Spleen (tissue), 11 donors: Measurements from ENCODE around the gene PTPRC. TPM values are rescaled to one million over a fixed set of nuclear protein-coding genes. Genes with fewer than 3 reads are reported as not detected.

Experiments
- DNase-seq: peaks from one replicate; pipeline ENCODE4 v3.0.0-alpha.2; 2020
- H3K27ac ChIP-seq, 8 donors: fragments of 200-600 bp; sonication (generic) in 7 of 8; 1 replicate in 4 of 8; 2 replicates in 4 of 8; pipeline versions ENCODE4 v1.5.0 to v1.8.0; 2016 to 2021; ENCODE audit warnings: inconsistent platforms in 4 of 8, mild to moderate bottlenecking in 4 of 8, moderate library complexity in 1 of 8
- H3K27me3 ChIP-seq, 7 donors: fragments of 200-600 bp; sonication (generic) in 6 of 7; replicated peaks in 1 of 7; 1 replicate in 4 of 7; 2 replicates in 3 of 7; pipeline versions ENCODE4 v1.5.0 to v1.8.0; 2016 to 2021; ENCODE audit warnings: inconsistent platforms in 3 of 7, mild to moderate bottlenecking in 1 of 7
- H3K36me3 ChIP-seq, 6 donors: fragments of 200-600 bp; sonication (generic) in 5 of 6; 1 replicate in 4 of 6; 2 replicates in 2 of 6; pipeline versions ENCODE4 v1.5.0 to v1.8.0; 2016 to 2021; ENCODE audit warnings: inconsistent platforms in 2 of 6
- H3K4me1 ChIP-seq, 6 donors: fragments of 200-600 bp; sonication (generic) in 5 of 6; 1 replicate in 3 of 6; 2 replicates in 3 of 6; pipeline versions ENCODE4 v1.5.0 to v1.8.0; 2016 to 2021; ENCODE audit warnings: inconsistent platforms in 3 of 6
- H3K4me3 ChIP-seq, 8 donors: fragments of 200-600 bp; sonication (generic) in 7 of 8; 1 replicate in 4 of 8; 2 replicates in 4 of 8; pipeline versions ENCODE4 v1.5.0 to v1.8.0; 2016 to 2021; ENCODE audit warnings: inconsistent platforms in 4 of 8, mild to moderate bottlenecking in 4 of 8, moderate library complexity in 2 of 8
- H3K9me3 ChIP-seq, 8 donors: fragments of 200-600 bp; sonication (generic) in 7 of 8; 1 replicate in 4 of 8; 2 replicates in 4 of 8; pipeline versions ENCODE4 v1.5.0 to v1.8.0; 2016 to 2021; ENCODE audit warnings: inconsistent platforms in 4 of 8
- CTCF ChIP-seq, 11 experiments: fragments of 200-600 bp in 7 of 11; fragments of 450-650 bp in 4 of 11; sonication (generic) in 4 of 11; IDR thresholded peaks in 8 of 11; conservative IDR thresholded peaks in 3 of 11; 1 replicate in 7 of 11; 2 replicates in 4 of 11; pipeline versions ENCODE4 v1.4.0 to v1.8.0; 2016 to 2021; ENCODE audit warnings: antibody characterized with exemption in 11 of 11, inconsistent platforms in 4 of 11, mild to moderate bottlenecking in 1 of 11
- POLR2A ChIP-seq, 3 donors: fragments of 450-650 bp; IDR thresholded peaks; one replicate each; pipeline ENCODE4 v1.5.1; 2017; ENCODE audit warnings: antibody characterized with exemption in 3 of 3, mild to moderate bottlenecking in 1 of 3
- POLR2AphosphoS5 ChIP-seq, 3 donors: sonication (generic); formaldehyde crosslinking; IDR thresholded peaks; one replicate each; pipeline ENCODE4 v1.5.1; 2017; ENCODE audit warnings: antibody characterized with exemption in 3 of 3
- WGBS, 5 donors: extraction: QIAGEN DNeasy Blood & Tissue Kit in 3 of 5; methylation state at CpG; one replicate each; pipeline versions ENCODE4 v1.1.5 to v1.1.7; 2013 to 2018; 5-methylcytosine and 5-hydroxymethylcytosine counted together
- intact Hi-C: fragments of 100-400 bp; cut with DNase I; formaldehyde crosslinking; loops from one replicate; pipeline ENCODE4 v1.15.0; 2023; ENCODE audit warnings: low total_unique reads
- polyA plus RNA-seq, 3 donors: library from polyadenylated mRNA; stranded (reverse); fragments of 200-250 nt; gene quantifications; one replicate each; pipeline ENCODE4 v1.2.1, GENCODE V29; 2013
- total RNA-seq, 7 donors: library from RNA; depleted of rRNA in 3 of 7; stranded (reverse); fragments of >200 nt in 3 of 7; fragmentation: NEBNext Ultra II Directional in 4 of 7; extraction: Animal tissue kit (Norgen Biotek cat#: 25700) in 4 of 7; gene quantifications; one replicate each; pipeline versions ENCODE4 v1.1.0 to v1.2.1, GENCODE V29; 2016 to 2021
- donor health status: healthy with polysubstance abuse.
- donor health status: DM: no; HTN: no; CAD: no; lungs with moderate emphysema.
- donor health status: DM: no; HTN: no; CAD: no.
- donor health status: Bipolar disorder and iron deficiency.
- donor health status: healthy.
- donor health status: DM: no; HTN: no; CAD: no.
- donor health status: DM: yes; HTN: yes; CAD: no.

The PTPRC gene
- total and polyA plus RNA-seq, 10 donors, result 79.2 to 716 (median 476) TPM

- intact Hi-C loops, result no loop called here
- H3K9me3 ChIP-seq, result no peaks in the 10 kb centered on the region
- 67 to 82% (median 76%) methylated on average over 1 of the region's 1 CpG for WGBS, 5 donors
- no peak for TF ChIP-seq CTCF (IDR thresholded peaks at IDR 0.05 in 8 of 11, conservative IDR thresholded peaks at IDR 0.05 in 3 of 11)
- TF ChIP-seq POLR2A (IDR thresholded peaks at IDR 0.05), result no peak
- no peak for TF ChIP-seq POLR2AphosphoS5 (IDR thresholded peaks at IDR 0.05)
- H3K27me3 ChIP-seq, result no peaks in the 10 kb centered on the region
- no peak overlapping the region for H3K4me3 ChIP-seq
- DNase-seq, result no peak
- H3K4me1 ChIP-seq, result peaks cover 29 to 97% (median 63%) of the 10 kb centered on the region in 6 donors
- H3K36me3 ChIP-seq, result no peaks in the 10 kb centered on the region
- peak overlapping the region; percentile 13 to 96 (median 75) for H3K27ac ChIP-seq
These were observed 14.2 kb upstream of the PTPRC start for GRCh38 chr1:198624648-198624980.

GRCh38 chr1:198627436-198628066, 11.3 kb upstream of the PTPRC start:
- Histone ChIP-seq H3K27me3 (no peaks in the 10 kb centered on the region), H3K27ac (peak overlapping the region in 7 of 8 donors; percentile 39 to 95 (median 55)), H3K9me3 (no peaks in the 10 kb centered on the region), H3K4me3 (peak overlapping the region in 1 of 8 donors; percentile 6), H3K4me1 (peaks cover 17 to 96% (median 46%) of the 10 kb centered on the region in 6 donors), H3K36me3 (no peaks in the 10 kb centered on the region)
- no peak for DNase-seq
- intact Hi-C loops, result no loop called here
- WGBS, 5 donors, result 48 to 61% (median 56%) methylated on average over 3 of the region's 3 CpGs
- no peak for TF ChIP-seq POLR2A (IDR thresholded peaks at IDR 0.05)
- no peak for TF ChIP-seq CTCF (IDR thresholded peaks at IDR 0.05 in 8 of 11, conservative IDR thresholded peaks at IDR 0.05 in 3 of 11)

GRCh38 chr1:198628067-198628455, 10.8 kb upstream of the PTPRC start:
- DNase-seq, result no peak
- TF ChIP-seq POLR2A (IDR thresholded peaks at IDR 0.05) (no peak), POLR2AphosphoS5 (IDR thresholded peaks at IDR 0.05) (no peak), CTCF (IDR thresholded peaks at IDR 0.05 in 8 of 11, conservative IDR thresholded peaks at IDR 0.05 in 3 of 11) (no peak)
- Histone ChIP-seq H3K9me3 (no peaks in the 10 kb centered on the region), H3K27me3 (no peaks in the 10 kb centered on the region), H3K4me1 (peaks cover 16 to 96% (median 42%) of the 10 kb centered on the region in 6 donors), H3K27ac (peak overlapping the region in 7 of 8 donors; percentile 39 to 95 (median 55)), H3K36me3 (no peaks in the 10 kb centered on the region), H3K4me3 (no peak overlapping the region)
- intact Hi-C loops, result no loop called here

GRCh38 chr1:198629610-198630009, 9.2 kb upstream of the PTPRC start:
- Histone ChIP-seq H3K27me3 (no peaks in the 10 kb centered on the region), H3K36me3 (no peaks in the 10 kb centered on the region), H3K27ac (peak overlapping the region in 5 of 8 donors; percentile 36 to 95 (median 45)), H3K9me3 (no peaks in the 10 kb centered on the region), H3K4me3 (no peak overlapping the region), H3K4me1 (peaks cover 9 to 96% (median 36%) of the 10 kb centered on the region in 6 donors)
- DNase-seq, result no peak
- intact Hi-C loops, result no loop called here
- TF ChIP-seq POLR2A (IDR thresholded peaks at IDR 0.05) (no peak), POLR2AphosphoS5 (IDR thresholded peaks at IDR 0.05) (no peak), CTCF (IDR thresholded peaks at IDR 0.05 in 8 of 11, conservative IDR thresholded peaks at IDR 0.05 in 3 of 11) (no peak)
